ENCODE results near the gene CXCL17.

CXCL17 gene

DNA sequence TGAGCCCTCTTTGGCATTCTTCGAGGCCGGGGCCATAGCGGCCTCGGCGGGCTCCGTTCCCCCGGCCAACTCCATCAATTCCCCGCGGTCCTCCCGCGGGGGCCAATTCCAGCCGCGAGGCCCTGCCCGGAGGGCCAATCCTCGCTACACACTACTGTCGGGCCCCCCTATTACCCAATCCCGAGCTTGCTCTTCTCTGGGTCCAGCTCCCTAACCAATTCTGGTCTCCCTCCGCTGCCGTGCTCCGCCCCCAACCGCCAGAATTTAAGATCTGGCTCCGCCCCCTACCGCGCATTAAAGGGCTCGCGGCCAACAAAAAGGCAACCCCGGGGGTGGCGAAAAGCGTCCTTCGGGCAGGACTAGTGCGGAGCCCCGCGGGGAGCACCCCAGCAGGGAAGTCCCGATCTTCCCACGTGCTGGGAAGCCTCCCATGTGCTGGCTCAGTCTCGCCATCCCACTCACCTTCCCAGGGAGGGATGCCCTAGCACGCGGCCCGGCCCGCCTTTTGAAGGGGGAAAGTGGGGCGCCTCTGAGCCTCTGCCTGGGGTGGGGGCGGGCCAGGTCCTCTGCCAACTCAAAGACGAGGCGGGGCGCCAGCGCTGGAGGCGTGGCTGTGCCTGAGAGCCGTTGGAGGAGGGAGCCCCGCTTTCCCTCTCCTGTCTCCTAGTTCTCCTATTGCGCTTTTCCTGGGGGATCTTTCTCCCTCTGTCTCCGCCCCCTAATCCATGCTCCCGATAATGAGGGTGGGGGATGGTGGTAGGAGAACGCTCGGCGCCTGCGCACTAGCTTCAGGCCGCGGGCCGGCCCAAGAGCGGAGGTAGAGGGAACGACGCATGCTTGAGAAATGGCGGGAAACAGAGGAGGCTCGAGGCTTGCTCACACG, 19.0 kb downstream of the CXCL17 start:
- peak; percentile 92 for DNase-seq (ENCODE audit: low spot score)

DNA sequence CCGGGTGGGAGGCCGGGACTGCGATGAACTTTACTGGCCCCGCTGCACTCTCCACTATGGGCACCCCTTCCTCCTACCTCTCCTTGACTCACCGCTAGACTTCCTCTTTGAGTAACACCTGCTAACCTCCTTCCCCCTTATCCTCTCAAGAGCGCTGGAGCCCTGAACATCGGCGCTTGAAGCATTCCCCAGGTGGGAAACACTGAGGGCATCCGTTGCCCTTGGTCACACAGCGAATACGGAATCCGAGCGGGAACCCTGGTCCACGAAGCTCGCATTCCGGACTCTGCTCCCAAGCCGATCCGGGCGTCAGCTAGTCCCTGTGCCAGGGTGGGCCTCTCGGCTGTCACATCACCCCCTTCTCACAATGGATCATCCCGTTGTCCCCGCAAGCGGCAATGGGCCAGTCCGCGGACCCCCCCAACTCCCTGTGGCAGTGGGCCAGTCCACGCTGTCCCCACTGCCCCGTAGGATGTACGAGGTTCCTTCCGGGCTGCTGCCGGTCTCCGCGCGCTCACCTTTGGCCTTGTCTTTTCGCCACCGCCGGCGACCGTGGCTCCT, 19.8 kb downstream of the CXCL17 start:
- DNase-seq (ENCODE audit: low spot score), result no peak

DNA sequence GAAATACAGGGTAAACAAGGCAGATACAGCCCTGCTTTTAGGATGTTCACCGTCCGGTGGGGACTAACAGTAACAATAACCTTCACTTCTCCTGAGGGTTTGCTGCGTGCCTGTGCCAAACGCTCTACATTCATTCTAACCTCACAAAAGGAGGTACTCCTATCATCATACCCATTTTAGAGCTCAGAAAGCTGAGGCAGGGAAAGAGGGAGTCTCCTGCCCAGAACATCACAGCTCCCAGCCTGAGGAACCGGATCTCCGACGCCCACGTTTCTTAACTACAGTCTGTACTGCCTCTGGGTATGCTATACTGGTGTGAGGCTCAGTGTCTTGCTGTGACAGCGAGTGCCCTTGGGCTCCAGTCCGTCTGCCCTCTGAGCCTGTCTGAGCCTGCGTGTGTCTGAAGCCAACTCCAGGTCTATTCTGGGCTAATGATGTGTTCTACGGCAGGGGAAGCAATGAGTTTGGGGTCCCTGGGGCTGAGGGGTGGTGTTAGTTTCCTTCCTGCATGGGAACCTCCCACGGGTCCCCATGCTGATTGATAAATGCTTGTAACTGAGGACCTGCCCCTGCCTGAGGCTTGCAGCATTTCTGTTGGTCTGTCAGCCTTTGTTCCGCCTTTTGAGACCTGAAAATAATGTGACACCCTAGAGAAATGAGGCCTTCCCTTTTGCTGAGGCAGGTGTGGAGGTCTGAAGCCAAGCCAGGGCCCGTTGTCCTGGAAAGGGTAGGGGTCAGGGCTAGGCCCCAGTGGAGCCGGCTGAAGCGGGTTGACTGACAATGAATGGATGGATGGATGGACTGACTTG, 20.4 kb downstream of the CXCL17 start:
- DNase-seq (ENCODE audit: low spot score), result no peak

DNA sequence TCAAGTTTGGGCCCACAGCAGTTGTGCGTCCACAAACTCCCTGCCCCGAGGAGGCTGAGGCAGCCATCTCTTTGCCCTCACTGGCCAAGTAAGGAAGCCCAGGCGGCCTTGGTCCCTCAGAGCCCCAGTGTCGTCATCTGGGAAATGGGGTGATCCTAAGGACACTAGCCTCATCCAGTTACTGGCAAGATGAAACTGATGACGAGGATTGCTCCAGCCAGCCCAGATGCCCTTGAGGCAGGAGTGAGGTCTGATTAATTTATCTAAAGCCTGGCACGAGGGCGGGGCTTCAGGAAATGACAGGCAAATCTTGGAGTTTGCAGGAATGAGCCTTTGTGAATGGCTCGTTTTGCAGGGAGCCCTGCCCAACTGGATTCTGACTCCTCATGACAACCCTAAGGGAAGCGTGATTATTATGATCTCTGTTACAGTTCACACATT, 21.1 kb downstream of the CXCL17 start:
- no peak for DNase-seq (ENCODE audit: low spot score)

DNA sequence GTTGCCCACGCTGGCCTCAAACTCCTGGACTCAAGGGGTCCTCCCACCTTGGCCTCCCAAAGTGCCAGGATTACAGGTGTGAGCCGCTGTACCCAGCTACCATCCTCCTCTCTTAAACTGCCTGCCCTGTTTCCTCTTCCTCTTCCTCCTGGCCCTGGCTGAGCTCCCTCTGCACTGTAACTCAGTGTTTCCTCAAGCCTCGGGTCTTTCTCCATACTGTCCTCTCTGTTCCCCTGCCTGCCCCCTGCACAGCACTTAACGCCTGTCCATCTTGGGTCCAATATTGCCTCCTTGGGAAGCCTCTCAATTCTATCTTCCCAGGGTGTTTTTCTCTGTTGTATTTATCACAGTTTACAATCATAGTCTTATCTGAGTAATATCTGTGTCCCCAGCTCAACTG, 21.6 kb downstream of the CXCL17 start:
- no peak for DNase-seq (ENCODE audit: low spot score)

DNA sequence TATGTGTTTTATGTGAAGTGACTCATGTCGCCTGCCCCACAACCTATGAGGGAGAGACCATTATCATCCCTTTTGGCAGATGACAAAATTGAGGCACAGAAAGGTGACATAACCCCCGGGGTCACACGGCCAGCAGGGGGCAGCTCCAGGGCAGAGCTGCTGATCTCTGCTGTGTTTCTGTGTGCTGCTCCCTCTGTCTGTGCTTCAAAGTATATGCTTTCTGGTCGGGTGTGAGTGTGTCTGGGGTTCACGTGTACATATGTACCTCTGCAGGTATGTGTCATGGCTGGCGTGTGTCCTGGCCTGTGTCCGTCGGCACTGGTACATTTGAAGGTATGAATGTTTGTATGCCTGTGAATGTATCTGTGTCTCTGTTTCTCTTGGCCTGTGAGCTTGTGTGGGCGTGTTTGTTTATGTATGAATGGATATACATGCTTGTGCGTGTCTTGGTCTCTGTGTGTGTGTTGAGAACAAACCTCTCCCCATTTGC, 22.6 kb downstream of the CXCL17 start:
- DNase-seq (ENCODE audit: low spot score), result no peak

DNA sequence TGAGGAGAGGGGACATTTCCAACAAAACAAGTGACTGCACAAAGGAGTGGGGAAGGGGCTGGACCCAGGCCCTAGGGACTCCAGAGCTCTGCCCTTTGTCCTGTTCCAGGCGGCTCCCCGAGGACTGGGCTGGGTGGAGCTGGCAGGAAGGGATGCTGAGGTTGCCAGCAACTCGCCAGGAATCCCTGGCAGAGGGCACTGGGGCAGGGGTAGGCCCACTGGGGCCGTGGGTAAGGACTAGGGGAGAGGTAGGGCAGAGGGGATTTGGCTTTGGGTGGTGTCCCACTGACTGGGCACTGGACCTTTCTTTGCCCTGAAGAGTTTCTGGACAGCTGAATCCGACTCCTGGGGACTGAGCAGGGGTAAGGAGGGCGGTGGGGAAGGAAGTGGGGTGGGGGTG, 23.4 kb downstream of the CXCL17 start:
- DNase-seq (ENCODE audit: low spot score), result no peak

DNA sequence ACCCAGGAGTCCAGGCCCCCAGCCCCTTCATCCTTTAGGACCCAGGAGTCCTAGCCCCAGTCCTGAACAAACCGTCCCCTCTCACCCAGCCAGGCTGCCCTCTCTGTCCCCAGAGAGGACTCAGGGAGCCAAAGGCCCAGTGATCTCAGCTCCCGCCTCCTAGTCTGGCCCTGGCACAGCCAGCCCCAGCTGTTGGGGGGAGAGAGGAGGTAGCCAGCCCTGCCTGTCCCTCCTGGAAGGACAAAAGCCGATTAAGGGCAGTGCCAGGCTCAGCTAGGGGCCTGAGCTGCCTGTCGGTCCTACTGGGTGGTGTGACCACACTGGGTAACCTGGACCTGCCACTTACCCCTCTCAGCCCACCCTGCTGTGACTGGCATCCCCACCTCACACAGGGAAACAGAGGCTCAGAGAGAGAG, 30.1 kb downstream of the CXCL17 start:
- no peak for DNase-seq (ENCODE audit: low spot score)

DNA sequence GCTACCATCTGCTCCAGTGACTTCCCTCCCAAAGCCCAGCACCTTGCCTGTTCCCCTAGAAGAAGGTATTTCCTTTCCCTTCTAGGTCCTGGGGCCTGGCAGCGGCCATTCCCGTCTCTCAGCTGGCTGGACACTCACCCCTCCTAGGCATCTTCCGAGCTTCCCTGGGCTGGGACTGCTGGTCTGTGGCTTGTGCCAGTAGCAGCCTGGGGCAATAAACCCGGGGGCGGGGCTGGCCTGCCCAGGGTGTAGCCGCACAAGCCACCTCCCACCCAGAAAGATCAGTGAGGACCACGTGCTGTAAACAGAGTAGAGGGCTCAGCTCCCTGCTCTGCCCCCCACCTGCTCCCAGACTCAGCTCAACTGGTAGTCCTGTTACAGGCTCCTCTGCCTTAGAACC, 30.5 kb downstream of the CXCL17 start:
- no peak for DNase-seq (ENCODE audit: low spot score)

DNA sequence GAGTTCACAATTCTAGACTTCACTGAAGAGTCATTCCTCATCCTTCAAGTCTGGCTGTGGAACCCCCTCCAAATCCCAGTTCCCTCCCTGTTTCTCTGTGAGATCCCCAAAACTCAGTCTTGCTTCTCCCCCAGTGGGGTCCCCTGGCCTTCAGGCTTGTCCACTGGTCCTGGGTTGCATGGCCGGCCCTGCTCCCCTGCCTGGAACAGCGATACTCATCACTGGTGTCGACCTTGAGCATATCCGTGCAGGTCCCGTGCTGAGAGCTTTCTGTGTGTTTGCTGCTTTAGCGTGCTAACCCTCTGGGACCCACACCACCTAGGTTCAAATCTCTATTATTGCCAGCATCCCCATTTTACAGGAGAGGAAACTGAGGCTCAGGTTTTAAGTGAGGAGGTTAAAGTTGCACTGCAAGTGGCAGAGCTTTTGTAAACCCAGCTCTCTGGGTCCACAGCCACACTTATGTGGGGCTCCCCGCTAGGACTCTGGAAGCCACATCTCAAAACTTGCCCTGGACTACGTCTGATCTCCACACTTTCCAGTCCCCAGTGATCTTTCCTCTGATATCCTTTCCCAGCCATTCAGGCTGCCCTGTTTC, 31.1 kb downstream of the CXCL17 start:
- no peak for DNase-seq (ENCODE audit: low spot score)

DNA sequence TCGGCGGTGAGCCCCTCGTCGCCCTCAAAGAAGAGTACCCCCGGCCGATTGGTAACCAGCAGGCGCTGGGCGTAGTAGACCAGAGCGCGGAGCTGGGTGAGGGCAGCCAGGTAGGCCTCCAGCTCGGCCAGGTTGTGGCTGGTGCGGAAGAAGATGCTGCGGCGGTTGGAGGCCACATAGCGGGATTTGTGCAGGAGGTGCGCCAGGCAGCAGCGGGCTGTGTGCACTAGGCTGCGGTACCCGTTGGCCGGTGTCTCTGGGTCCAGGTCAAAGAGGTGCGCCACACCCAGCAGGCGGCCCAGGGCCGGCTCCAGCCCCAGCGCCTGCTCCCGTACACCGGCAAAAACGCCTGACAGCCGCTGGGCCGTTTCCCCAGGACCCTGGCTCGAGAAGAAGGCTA, 32.4 kb downstream of the CXCL17 start:
- no peak for DNase-seq (ENCODE audit: low spot score)

DNA sequence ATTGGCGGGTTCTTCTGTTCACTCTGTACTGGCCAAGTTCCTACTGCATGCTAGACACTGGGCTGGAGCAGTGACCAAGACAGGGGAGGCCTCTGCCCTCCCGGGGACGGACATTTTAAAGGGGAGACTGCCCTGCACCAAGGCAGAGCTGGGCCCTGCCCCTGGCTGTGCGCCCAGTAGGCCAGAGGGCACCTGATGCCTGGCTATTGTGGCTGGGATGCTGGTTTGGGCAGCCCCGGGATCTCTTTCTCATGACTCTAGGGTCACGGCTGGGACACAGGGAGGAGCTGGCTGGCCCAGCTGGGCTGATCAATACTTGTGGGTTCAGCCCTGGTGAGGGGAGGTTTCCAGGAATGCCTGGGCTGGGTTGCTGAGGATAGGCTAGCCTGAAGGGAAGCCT, 33.3 kb downstream of the CXCL17 start:
- DNase-seq (ENCODE audit: low spot score), result no peak

DNA sequence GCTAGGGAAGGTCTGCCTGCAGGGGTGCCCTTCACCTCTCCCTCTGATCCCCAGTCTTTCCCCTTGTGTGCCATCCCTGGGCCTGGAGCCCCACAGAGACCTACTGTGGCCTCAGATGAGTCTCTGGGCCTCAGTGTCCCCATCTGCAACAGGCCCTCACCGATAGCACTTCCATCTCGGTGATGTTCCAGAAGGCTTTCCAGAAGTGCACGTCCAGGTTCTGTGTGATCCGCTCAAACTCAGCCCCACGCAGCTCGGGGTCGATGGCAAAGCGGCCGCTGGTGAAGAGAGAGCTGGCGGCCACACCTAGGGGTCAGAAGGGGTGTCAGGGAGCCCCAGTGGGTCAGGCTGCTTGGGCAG, 35.0 kb downstream of the CXCL17 start:
- no peak for DNase-seq (ENCODE audit: low spot score)

DNA sequence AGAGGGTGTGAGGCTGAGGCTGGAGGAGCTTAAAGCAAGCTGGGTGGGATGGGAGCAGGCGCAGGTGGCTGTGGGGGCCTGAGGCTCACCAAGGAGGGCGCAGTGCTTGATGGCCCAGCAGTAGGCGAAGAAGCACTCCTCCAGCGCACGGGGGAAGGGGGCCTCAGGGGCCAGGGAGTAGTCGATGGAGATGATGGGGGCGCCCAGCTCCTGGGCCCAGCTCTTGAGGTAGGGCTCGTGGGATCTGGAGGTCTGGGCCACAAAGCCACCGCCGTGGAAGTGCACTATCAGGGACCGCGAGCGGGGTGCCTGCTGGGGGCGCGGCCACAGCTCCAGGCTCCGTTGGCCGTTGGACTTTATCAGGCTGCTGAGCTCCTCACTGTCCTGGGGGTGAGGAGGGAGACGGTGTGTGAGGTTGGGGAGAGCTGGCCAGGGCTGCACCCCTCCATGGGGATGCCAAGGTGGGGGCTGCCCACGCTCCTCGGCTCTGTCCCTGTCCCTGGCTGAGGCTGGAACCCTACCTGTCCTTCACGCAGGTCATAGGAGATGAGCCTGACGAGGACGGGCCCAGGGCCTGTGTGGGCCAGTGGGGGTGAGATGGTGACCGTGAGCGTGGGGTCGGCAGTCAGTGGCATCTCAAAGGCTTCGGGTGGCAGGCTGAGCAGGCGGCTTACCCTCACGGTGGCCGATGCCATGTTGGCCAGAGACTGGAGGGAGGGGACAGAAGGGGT, 35.5 kb downstream of the CXCL17 start:
- DNase-seq (ENCODE audit: low spot score), result no peak

DNA sequence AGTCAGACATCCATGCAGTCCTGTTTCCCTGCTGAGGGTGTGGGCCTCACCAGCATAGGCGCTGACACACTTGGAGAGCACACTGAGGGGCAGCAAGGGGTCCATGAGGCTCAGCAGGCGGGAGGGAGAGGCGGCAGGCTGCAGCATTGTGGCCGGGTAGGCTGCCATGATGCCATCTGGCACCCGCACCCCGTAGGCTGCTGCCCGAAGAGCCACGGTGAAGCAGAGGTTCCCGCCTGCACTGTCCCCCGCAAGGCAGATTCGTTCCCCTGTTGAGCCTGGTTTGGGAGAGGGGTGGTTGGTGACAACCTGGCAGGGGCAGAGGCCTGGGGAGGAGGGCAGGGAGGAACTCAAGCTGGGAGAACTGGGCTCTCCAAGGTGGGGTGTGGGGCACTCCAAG, 36.6 kb downstream of the CXCL17 start:
- DNase-seq (ENCODE audit: low spot score), result no peak

DNA sequence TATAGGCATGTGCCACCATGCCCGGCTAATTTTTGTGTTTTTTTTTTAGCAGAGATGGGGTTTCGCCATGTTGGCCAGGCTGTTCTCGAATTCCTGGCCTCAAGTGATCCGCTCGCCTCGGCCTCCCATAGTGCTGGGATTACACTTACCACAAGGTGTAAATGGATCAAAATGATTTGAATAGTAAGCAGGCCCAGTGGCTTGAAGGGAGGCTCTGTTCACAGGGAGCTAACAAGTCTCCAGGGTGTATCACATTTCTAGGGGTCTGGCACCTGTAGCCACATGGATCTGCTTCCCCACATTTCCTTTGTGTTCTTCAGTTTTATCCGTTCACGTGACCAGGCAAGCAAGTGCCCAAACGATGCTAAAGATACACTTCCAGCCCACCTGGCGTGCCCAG, 39.2 kb downstream of the CXCL17 start:
- DNase-seq (ENCODE audit: low spot score), result no peak

DNA sequence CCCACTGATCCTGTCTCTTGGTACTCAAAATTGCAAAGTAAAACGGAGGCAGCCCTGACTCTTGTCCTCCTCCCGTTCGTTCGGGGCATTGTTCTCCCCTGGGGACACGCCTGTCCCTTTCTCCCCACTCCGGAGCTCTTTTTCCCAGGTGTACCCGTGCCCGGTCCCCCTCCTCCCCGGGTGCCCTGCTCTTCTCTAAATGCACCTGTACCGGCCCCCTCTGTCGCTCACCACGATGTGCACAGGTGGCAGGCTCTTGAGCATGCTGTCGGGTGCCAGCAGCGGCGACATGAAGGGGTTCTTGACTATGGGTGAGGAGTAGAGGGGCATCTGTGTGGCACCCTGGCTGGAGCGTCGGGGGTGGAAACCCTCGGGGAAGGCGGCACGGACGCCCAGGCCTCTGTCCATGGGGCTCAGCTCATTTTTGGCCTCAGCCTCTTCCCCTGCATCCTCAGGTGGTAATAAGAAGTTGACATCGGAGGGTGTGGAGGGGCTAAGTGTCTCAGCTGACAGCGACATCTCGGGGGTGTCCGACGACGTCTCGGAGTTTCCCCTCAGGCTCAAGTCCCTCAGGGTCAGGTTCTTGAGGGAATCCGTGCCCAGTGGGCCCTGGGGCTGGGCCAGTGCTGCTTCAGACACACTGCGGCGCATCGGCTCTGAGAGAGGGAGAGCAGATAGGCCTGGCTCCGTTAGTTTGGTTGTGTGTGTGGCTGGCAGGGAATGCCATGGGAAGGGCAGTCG, 40.2 kb downstream of the CXCL17 start:
- DNase-seq (ENCODE audit: low spot score), result no peak

DNA sequence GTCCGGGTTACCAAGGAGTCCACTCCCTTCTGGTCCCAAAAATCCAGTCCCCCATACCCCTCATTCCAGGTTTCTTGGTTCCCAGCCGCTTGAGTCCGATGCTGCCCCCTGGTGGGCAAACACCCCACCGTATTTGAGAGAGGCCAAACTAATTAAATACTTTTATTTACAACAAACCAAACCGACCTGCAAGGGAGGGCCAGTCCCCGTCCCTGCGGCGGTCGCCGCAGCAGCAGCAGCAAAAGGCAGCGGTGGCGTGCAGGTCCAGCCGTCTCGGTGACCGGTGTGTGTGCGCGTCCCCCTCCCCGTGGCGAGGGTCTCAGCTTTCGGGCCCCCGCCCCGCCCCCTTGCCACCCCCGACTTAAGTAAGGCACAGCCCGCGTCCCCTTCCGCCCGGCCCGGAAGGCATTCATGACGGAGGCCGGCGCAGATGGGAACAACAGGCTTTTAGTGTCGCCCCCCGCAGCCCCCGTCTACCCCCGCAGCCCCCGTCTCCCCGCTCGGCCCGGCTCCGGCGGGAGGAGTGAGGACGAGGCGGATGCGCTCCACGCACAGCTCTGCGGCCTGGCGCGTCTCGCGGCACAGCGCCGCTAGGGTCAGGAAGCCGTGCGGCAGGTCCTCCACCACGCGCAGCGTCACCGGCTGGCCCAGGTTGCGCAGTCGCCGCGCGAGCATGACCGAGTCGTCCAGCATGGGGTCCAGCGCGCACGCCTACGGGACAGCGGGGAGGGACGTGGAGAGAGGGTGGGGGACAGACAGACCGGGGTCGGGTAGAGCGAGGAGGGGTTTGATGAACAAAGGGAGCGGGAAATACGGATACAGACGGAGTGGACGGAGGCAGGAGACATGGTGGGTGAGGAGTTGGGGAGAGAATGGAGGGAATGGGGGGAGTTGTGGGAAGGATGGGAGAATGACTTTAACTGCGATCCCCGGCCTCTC, 41.1 kb downstream of the CXCL17 start:
- DNase-seq (ENCODE audit: low spot score), result peak; percentile 89

DNA sequence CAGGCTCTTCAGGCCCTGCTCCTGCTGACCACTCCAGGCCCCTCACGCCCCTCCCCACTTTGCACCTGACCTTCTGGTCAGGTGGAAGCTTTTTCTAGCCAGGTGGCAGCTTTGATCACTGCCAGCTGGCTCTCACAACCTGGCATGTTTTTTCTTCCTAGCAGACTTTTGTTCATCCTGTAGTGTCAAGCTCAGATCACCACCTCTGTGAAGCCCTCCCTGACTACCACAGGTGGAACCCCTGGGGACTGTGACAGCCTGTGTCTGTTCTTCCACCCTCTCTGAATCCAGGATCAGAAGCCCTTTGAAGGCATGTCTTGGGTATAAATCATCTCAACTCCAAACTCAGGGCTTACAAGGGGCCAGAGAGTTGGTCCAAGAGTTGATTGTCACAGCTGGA, 42.3 kb downstream of the CXCL17 start:
- DNase-seq (ENCODE audit: low spot score), result no peak
